NCI-H460 (cell line): ENCODE measurements around the gene HDHD3. TPM values are rescaled to one million over a fixed set of nuclear protein-coding genes. Genes with fewer than 3 reads are reported as not detected.
"Not testable (repeated sequence)": the region's sequence is repeated elsewhere in the genome, so short reads cannot be mapped to it uniquely, and the experiment has no call there.

Experiments used
- DNase-seq: peaks from one replicate; pipeline ENCODE4 v3.0.0-alpha.2; 2016; ENCODE audit warnings: low read depth; ENCODE audit errors: extremely low read depth
- total RNA-seq: library from RNA; depleted of rRNA; stranded (reverse); fragments of >200 nt; shearing (Covaris generic); gene quantifications from 2 replicates; pipeline ENCODE4 v1.2.3, GENCODE V29; 2014

Gene HDHD3
- total RNA-seq, 1 experiment from 2014 or later = 10.8 TPM

DNA sequence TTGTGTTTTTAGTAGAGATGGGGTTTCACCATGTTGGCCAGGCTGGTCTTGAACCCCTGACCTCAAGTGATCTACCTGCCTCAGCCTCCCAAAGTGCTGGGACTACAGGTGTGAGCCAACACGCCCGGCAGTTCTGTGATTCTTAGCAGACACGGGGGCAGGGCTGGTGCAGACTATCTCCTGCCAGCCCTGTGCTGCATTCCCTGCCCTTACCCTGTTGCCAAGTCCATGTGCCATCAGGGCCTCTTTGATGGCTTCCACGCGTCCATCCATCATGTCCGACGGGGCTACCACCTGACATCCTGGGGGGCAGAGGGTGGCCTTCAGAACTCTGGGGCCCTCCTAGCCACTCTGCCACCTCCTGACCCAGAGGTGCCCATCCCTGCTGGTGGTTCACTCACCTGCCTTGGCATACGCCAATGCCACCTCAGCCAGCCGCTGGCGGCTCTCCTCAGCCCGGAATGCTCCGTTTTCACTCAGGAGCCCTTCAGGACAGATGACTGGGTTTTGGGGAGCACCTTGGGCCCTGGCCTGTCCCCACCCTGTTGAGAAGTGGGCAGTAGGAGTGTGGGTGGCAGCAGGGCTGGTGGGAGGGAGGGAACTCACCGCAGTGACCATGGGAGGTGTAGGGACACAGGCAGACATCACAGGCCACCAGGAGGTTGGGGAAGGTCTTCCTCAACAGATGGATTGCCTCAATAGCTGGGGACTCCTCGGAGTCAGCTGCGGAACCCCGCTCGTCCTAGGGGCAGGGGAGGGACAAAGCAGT is 13.6 kb upstream of the HDHD3 start:
- DNase-seq = no peak

- no peak for DNase-seq
Measured at GRCh38 chr9:113389451-113389850, 12.7 kb upstream of the HDHD3 start.

GRCh38 chr9:113388833-113389232 is 12.0 kb upstream of the HDHD3 start:
- no peak for DNase-seq

DNA sequence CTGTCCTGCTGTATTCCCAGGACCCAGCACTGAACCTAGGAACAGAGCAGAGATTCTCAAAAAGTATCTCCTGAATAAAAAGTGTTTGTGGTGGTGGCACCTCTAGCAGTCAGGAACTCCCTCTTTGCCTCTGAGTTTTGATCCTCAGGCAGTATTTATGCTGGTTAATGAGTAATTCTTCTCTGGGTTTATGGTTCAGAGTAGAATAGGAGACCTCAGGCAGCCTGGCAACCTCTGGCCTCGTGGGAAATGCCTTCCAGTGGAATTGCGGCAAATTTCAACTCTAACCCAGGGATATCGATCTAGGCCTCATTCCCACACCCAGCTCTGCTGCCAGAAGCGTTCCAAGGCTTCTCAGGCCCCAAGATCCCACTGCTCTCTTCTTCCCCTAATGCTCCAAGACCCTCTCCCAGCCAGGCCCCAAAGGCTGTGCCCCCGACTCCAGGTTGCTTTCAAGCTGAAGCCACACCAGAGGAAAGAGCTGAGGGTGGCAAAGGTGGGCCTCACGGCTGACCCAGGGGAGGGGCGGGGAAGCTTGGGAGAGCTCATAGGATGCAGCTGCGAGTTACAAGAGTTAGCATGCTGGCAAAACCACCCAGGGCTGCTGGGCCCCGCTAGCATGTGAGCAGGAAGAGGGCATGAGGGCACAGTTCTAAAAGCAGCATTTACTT is 10.9 kb upstream of the HDHD3 start:
- DNase-seq = no peak

GRCh38 chr9:113386571-113387393 is 10.0 kb upstream of the HDHD3 start:
- DNase-seq = no peak

DNA sequence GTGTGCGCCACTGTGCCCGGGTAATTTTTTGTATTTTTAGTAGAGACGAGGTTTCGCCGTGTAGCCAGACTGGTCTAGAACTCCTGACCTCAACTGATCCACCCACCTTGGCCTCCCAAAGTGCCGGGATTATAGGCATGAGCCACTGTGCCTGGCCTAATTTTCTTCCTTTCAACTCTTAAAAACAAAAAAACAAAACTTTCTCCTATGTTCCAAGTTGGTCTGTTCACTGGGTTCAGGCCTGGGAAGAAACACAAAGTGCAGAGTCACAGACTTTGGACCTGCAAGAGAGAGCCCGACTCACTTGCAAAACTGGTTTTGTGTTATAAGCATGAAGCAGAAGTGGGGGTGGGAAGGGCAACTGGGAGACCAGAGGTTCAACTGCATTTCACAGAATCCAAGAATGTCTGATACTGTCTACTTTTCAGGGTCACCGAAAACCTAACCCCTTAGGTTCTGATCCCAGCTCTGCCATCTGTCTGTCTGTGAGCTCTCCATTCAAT is 5.2 kb upstream of the HDHD3 start:
- no peak for DNase-seq

GRCh38 chr9:113381441-113381840 is 4.7 kb upstream of the HDHD3 start:
- not testable (repeated sequence) for DNase-seq

DNA sequence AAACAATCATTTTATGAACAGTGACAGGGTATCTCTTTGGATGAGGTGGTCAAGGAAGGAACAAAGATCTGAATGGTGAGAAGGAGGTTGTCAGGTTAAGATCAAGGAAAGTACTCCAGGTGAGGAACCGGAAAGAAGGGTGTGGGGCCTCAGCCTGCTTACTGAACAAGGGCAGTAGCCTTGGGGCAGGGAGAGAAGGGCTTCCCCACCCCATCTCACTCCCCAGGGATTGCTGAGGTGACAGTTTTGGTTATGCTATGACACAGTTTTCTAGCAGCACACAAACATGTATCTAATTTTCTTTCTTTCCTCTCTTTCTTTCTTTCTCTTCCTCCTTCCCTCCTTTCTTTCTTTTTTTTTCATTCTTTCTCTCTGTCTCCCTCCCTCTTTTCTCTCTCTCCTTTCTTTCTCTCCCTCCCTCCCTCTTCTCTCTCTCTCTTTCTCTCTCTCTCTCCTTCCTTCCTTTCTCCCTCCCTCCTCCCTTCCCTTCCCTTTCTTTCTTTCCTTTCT is 4.1 kb upstream of the HDHD3 start:
- no peak for DNase-seq

GRCh38 chr9:113379829-113380210 is 3.0 kb upstream of the HDHD3 start:
- DNase-seq = not testable (repeated sequence)

GRCh38 chr9:113379094-113379828 is 2.5 kb upstream of the HDHD3 start:
- not testable (repeated sequence) for DNase-seq

GRCh38 chr9:113375057-113376023 is 1.4 kb downstream of the HDHD3 start:
- DNase-seq = no peak

DNA sequence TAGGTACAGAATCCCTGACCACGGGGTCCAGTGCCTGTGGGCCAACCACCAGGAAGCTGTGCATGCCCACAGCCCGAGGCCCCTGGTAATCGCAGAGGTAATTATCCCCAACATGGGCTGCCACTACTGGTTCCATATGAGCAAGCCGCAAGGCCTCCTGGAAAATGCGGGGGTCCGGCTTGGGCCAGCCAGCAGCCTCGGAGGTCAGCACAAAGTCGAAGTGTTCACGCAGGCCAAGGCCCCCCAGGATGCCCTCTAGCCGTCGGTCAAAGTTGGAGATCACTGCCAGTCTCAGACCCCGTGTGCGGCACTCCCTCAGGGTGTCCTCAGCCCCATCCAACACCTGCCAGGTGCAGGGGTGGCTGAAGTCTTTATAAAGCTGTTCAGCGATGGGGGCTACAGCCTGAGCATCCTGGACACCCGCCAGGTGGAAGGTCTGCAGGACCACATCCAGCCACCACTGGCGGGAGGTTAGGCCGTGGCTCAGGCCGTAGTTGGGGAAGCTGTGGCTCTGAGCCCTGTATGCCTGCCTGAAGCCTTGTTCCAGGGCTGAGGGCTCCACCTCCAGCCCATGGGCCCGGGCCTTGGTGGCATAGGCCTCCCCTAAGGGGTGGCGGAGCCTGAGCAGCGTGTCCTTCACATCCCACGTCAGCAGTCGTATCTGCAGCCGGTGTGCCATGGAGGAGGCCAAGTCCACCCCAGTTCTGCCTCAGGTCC is 3.0 kb downstream of the HDHD3 start:
- no peak for DNase-seq

GRCh38 chr9:113373256-113373655 is 3.5 kb downstream of the HDHD3 start:
- DNase-seq = no peak

DNA sequence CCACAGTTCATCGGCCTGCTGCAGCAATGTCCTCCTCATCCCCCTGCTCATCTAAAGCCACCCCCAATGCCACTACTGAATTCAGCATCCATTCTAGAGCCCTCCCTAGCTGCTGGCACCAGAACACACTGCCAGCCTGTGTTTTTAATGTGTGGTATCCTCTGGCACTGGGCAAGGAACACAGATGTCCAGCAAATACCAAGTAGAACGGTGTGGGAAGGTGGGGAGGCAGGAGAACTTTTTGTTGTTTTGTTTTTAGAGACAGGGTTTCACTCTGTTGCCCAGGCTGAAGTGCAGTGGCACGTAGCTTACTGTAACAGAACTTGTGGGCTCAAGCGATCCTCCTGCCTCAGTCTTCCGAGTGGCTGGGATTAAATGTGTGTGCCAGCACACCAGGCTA is 4.7 kb downstream of the HDHD3 start:
- DNase-seq = no peak

DNA sequence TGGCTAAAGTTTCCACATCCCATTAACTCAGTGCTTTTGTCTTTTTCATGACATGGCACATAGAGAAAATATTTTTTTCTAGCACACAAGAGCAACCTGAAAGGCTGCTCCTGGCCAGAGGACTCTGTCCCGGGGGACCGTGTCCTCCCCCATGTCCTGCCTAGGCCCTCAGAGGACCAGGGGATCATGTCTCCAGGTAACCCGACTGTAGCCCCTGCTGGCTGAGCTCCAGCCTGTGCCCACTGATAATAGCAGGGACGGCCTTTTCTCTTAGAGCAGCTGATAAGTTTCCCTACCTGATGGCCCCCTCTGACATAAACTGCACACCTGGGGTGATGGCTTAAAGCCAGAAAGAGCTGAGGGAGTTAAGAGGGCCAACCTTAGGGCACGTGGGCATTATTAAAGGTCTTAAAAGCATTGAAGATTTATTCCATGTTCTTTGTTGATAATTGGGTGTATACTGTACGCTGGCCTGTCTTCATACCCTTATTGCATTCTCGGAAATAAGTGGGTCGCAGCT is 5.9 kb downstream of the HDHD3 start:
- DNase-seq = no peak

GRCh38 chr9:113369855-113370140 is 7.0 kb downstream of the HDHD3 start:
- DNase-seq = no peak

GRCh38 chr9:113368982-113369854 is 7.6 kb downstream of the HDHD3 start:
- DNase-seq = no peak
